HFFc6 (cell line): ENCODE data around the gene ADCY9. TPM values are rescaled to one million over a fixed set of nuclear protein-coding genes. Genes with fewer than 3 reads are reported as not detected.

Experiments used
- DNase-seq: peaks from one replicate; pipeline ENCODE4 v3.0.0-alpha.2; 2018
- H3K27ac Mint-ChIP-seq: 2 replicates; pipeline ENCODE4 v1.8.0; 2020; ENCODE audit warnings: mild to moderate bottlenecking, mixed read lengths
- H3K27me3 Mint-ChIP-seq: 2 replicates; pipeline ENCODE4 v1.8.0; 2021; ENCODE audit warnings: mild to moderate bottlenecking, moderate library complexity, mixed read lengths; ENCODE audit not compliant: insufficient read depth
- H3K36me3 Mint-ChIP-seq: 2 replicates; pipeline ENCODE4 v1.8.0; 2021; ENCODE audit warnings: low read depth, mixed read lengths
- H3K4me1 Mint-ChIP-seq: 2 replicates; pipeline ENCODE4 v1.8.0; 2020; ENCODE audit warnings: low read depth, mixed read lengths
- H3K4me3 Mint-ChIP-seq: 2 replicates; pipeline ENCODE4 v1.8.0; 2020; ENCODE audit warnings: mild to moderate bottlenecking, moderate library complexity, mixed read lengths
- H3K9me3 Mint-ChIP-seq: 2 replicates; pipeline ENCODE4 v1.8.0; 2020; ENCODE audit warnings: mild to moderate bottlenecking, mixed read lengths
- CTCF ChIP-seq: fragments of 200-600 bp; sonication (generic); IDR thresholded peaks from 2 replicates; pipeline ENCODE4 v1.5.0; 2021; ENCODE audit warnings: antibody characterized with exemption, mild to moderate bottlenecking
- total RNA-seq, 6 experiments: library from RNA; stranded (reverse); fragmentation: NEBNext Ultra II Directional; extraction: Animal tissue kit (Norgen Biotek cat#: 25700); gene quantifications; 2 replicates in 1 of 6; 3 replicates in 5 of 6; pipeline ENCODE4 v1.2.3, GENCODE V29; 2021

Gene ADCY9
- total RNA-seq, 6 experiments from 2014 or later, result 20.8 to 24.8 (median 22.6) TPM

GRCh38 chr16:4140652-4141051 is 24.4 kb upstream of the ADCY9 start:
- H3K9me3 Mint-ChIP-seq, result peaks cover 15% of the 10 kb centered on the region; the same call in 1 of the 2 replicates
- peak overlapping the region; percentile 9; the same call in 1 of the 2 replicates for H3K4me3 Mint-ChIP-seq
- H3K36me3 Mint-ChIP-seq, result peaks cover 11% of the 10 kb centered on the region; the same call in 1 of the 2 replicates
- TF ChIP-seq CTCF, result no peak
- H3K27ac Mint-ChIP-seq, result peak overlapping the region; percentile 0; the same call in 1 of the 2 replicates
- H3K27me3 Mint-ChIP-seq, result peaks cover 4% of the 10 kb centered on the region
- peaks cover 20% of the 10 kb centered on the region for H3K4me1 Mint-ChIP-seq
- no peak for DNase-seq

- Mint-ChIP-seq H3K36me3 (peaks cover 11% of the 10 kb centered on the region; the same call in 1 of the 2 replicates), H3K27ac (0 out of 2 replicates have a peak overlapping the region, but pooled peaks have one; percentile 0), H3K27me3 (peaks cover 5% of the 10 kb centered on the region), H3K4me1 (peaks cover 20% of the 10 kb centered on the region), H3K4me3 (no peak overlapping the region), H3K9me3 (peaks cover 15% of the 10 kb centered on the region; the same call in 1 of the 2 replicates)
- TF ChIP-seq CTCF, result no peak
- DNase-seq, result no peak
Observed at GRCh38 chr16:4139968-4140367, 23.7 kb upstream of the ADCY9 start.

GRCh38 chr16:4138713-4139112 is 22.5 kb upstream of the ADCY9 start:
- no peak overlapping the region for H3K4me3 Mint-ChIP-seq
- peaks cover 5% of the 10 kb centered on the region for H3K27me3 Mint-ChIP-seq

GRCh38 chr16:4137438-4137837 is 21.2 kb upstream of the ADCY9 start:
- no peak for DNase-seq
- TF ChIP-seq CTCF, result no peak
- Mint-ChIP-seq H3K27ac (no peak overlapping the region), H3K36me3 (peaks cover 11% of the 10 kb centered on the region; the same call in 1 of the 2 replicates), H3K27me3 (peaks cover 5% of the 10 kb centered on the region), H3K4me1 (peaks cover 20% of the 10 kb centered on the region), H3K9me3 (peaks cover 15% of the 10 kb centered on the region; the same call in 1 of the 2 replicates), H3K4me3 (no peak overlapping the region)

More at GRCh38 chr16:4138713-4139112, 22.5 kb upstream of the ADCY9 start:
- no peak overlapping the region for H3K27ac Mint-ChIP-seq
- peaks cover 15% of the 10 kb centered on the region; the same call in 1 of the 2 replicates for H3K9me3 Mint-ChIP-seq
- TF ChIP-seq CTCF, result no peak
- DNase-seq, result no peak
- peaks cover 20% of the 10 kb centered on the region for H3K4me1 Mint-ChIP-seq
- H3K36me3 Mint-ChIP-seq, result peaks cover 11% of the 10 kb centered on the region; the same call in 1 of the 2 replicates

GRCh38 chr16:4136229-4136813 is 20.1 kb upstream of the ADCY9 start:
- Mint-ChIP-seq H3K4me1 (peaks cover 20% of the 10 kb centered on the region), H3K27me3 (peaks cover 5% of the 10 kb centered on the region), H3K36me3 (peaks cover 11% of the 10 kb centered on the region; the same call in 1 of the 2 replicates), H3K4me3 (no peak overlapping the region), H3K27ac (no peak overlapping the region), H3K9me3 (peaks cover 12% of the 10 kb centered on the region; the same call in 1 of the 2 replicates)
- TF ChIP-seq CTCF, result no peak
- DNase-seq, result no peak
